ENCODE results near the gene SLC26A2.

Gene SLC26A2

GRCh38 chr5:149917073-149917676 is 43.4 kb upstream of the SLC26A2 start:
- H3K27me3 ChIP-seq (ENCODE audit: control insufficient read depth in 3 of 3, insufficient read depth in 3 of 3, low read depth in 1 of 3, low read length in 3 of 3) = no peaks in the 10 kb centered on the region
- no peak overlapping the region for H2BK120ac ChIP-seq (ENCODE audit: low read depth, low read length)
- H4K91ac ChIP-seq (ENCODE audit: low read depth, low read length, poor library complexity) = no peak overlapping the region
- no peak overlapping the region for H4K8ac ChIP-seq (ENCODE audit: low read depth, low read length)
- H3K9me3 ChIP-seq (replicated peaks in 1 of 2; ENCODE audit: control insufficient read depth in 2 of 2, insufficient read depth in 1 of 2, low read depth in 1 of 2, low read length in 2 of 2) = no peaks in the 10 kb centered on the region
- no peak overlapping the region for H3K23ac ChIP-seq (ENCODE audit: low read depth, low read length, poor library complexity)
- H2BK15ac ChIP-seq (ENCODE audit: low read length) = no peak overlapping the region
- H3K27ac ChIP-seq (replicated peaks; ENCODE audit: low read length) = no peak overlapping the region
- no peaks in the 10 kb centered on the region for H3K79me1 ChIP-seq (ENCODE audit: low read depth, low read length)
- H3K9ac ChIP-seq (ENCODE audit: low read depth, low read length, poor library complexity) = no peak overlapping the region
- no CpG with 5 or more reads among the region's 6 CpGs for WGBS, 2 donors (ENCODE audit: extremely low coverage in 2 of 2, insufficient read length in 2 of 2, insufficient replicate concordance in 1 of 2)
- no peak overlapping the region for H3K18ac ChIP-seq (ENCODE audit: low read length)
- H2BK12ac ChIP-seq (ENCODE audit: low read length) = no peak overlapping the region
- H3K4ac ChIP-seq (ENCODE audit: low read length) = no peak overlapping the region
- H2BK5ac ChIP-seq (ENCODE audit: low read length) = no peak overlapping the region
- DNase-seq (ENCODE audit: low spot score) = no peak
- H3K14ac ChIP-seq (ENCODE audit: low read length) = no peak overlapping the region
- peaks cover 9 to 12% of the 10 kb centered on the region in 2 donors for H3K4me1 ChIP-seq (ENCODE audit: control insufficient read depth in 2 of 2, insufficient read depth in 1 of 2, low read depth in 1 of 2, low read length in 2 of 2)
- H3K4me2 ChIP-seq (ENCODE audit: insufficient read depth, low read length, poor library complexity, severe bottlenecking) = no peak overlapping the region
- no peak overlapping the region for H2AFZ ChIP-seq (ENCODE audit: low read length)
- H2AK5ac ChIP-seq (ENCODE audit: low read depth, low read length) = no peak overlapping the region
- H3K36me3 ChIP-seq (replicated peaks in 1 of 2; ENCODE audit: control insufficient read depth in 2 of 2, insufficient read depth in 2 of 2, low read length in 2 of 2) = no peaks in the 10 kb centered on the region
- H3K4me3 ChIP-seq (ENCODE audit: low read length in 2 of 2) = no peak overlapping the region

GRCh38 chr5:149921597-149921996 is 39.0 kb upstream of the SLC26A2 start:
- Histone ChIP-seq H3K18ac (ENCODE audit: low read length) (no peak overlapping the region), H3K4ac (ENCODE audit: low read length) (no peak overlapping the region), H4K8ac (ENCODE audit: low read depth, low read length) (no peak overlapping the region), H3K9ac (ENCODE audit: low read depth, low read length, poor library complexity) (no peak overlapping the region), H2BK15ac (ENCODE audit: low read length) (no peak overlapping the region), H3K14ac (ENCODE audit: low read length) (no peak overlapping the region), H3K23ac (ENCODE audit: low read depth, low read length, poor library complexity) (no peak overlapping the region), H2BK5ac (ENCODE audit: low read length) (no peak overlapping the region), H3K27me3 (ENCODE audit: control insufficient read depth in 3 of 3, insufficient read depth in 3 of 3, low read depth in 1 of 3, low read length in 3 of 3) (no peaks in the 10 kb centered on the region), H3K4me2 (ENCODE audit: insufficient read depth, low read length, poor library complexity, severe bottlenecking) (no peak overlapping the region), H4K91ac (ENCODE audit: low read depth, low read length, poor library complexity) (no peak overlapping the region), H2BK120ac (ENCODE audit: low read depth, low read length) (no peak overlapping the region), H3K9me3 (replicated peaks in 1 of 2; ENCODE audit: control insufficient read depth in 2 of 2, insufficient read depth in 1 of 2, low read depth in 1 of 2, low read length in 2 of 2) (no peaks in the 10 kb centered on the region), H3K27ac (replicated peaks; ENCODE audit: low read length) (no peak overlapping the region), H2AK5ac (ENCODE audit: low read depth, low read length) (no peak overlapping the region), H2AFZ (ENCODE audit: low read length) (no peak overlapping the region), H2BK12ac (ENCODE audit: low read length) (no peak overlapping the region), H3K36me3 (replicated peaks in 1 of 2; ENCODE audit: control insufficient read depth in 2 of 2, insufficient read depth in 2 of 2, low read length in 2 of 2) (no peaks in the 10 kb centered on the region), H3K79me1 (ENCODE audit: low read depth, low read length) (no peaks in the 10 kb centered on the region), H3K4me3 (ENCODE audit: low read length in 2 of 2) (no peak overlapping the region), H3K4me1 (ENCODE audit: control insufficient read depth in 2 of 2, insufficient read depth in 1 of 2, low read depth in 1 of 2, low read length in 2 of 2) (no peaks in the 10 kb centered on the region)
- no peak for DNase-seq (ENCODE audit: low spot score)
- WGBS, 2 donors (ENCODE audit: extremely low coverage in 2 of 2, insufficient read length in 2 of 2, insufficient replicate concordance in 1 of 2) = no CpG with 5 or more reads among the region's 3 CpGs

GRCh38 chr5:149922950-149923349 is 37.6 kb upstream of the SLC26A2 start:
- Histone ChIP-seq H3K36me3 (replicated peaks in 1 of 2; ENCODE audit: control insufficient read depth in 2 of 2, insufficient read depth in 2 of 2, low read length in 2 of 2) (no peaks in the 10 kb centered on the region), H3K18ac (ENCODE audit: low read length) (no peak overlapping the region), H3K4me2 (ENCODE audit: insufficient read depth, low read length, poor library complexity, severe bottlenecking) (no peak overlapping the region), H2BK15ac (ENCODE audit: low read length) (no peak overlapping the region), H2AFZ (ENCODE audit: low read length) (no peak overlapping the region), H2BK5ac (ENCODE audit: low read length) (no peak overlapping the region), H3K14ac (ENCODE audit: low read length) (no peak overlapping the region), H4K91ac (ENCODE audit: low read depth, low read length, poor library complexity) (no peak overlapping the region), H3K4me1 (ENCODE audit: control insufficient read depth in 2 of 2, insufficient read depth in 1 of 2, low read depth in 1 of 2, low read length in 2 of 2) (no peaks in the 10 kb centered on the region), H4K8ac (ENCODE audit: low read depth, low read length) (no peak overlapping the region), H3K4me3 (ENCODE audit: low read length in 2 of 2) (no peak overlapping the region), H3K23ac (ENCODE audit: low read depth, low read length, poor library complexity) (no peak overlapping the region), H3K27ac (replicated peaks; ENCODE audit: low read length) (no peak overlapping the region), H3K9me3 (replicated peaks in 1 of 2; ENCODE audit: control insufficient read depth in 2 of 2, insufficient read depth in 1 of 2, low read depth in 1 of 2, low read length in 2 of 2) (no peaks in the 10 kb centered on the region), H2BK12ac (ENCODE audit: low read length) (no peak overlapping the region), H3K27me3 (ENCODE audit: control insufficient read depth in 3 of 3, insufficient read depth in 3 of 3, low read depth in 1 of 3, low read length in 3 of 3) (no peaks in the 10 kb centered on the region), H3K4ac (ENCODE audit: low read length) (no peak overlapping the region), H2AK5ac (ENCODE audit: low read depth, low read length) (no peak overlapping the region), H3K79me1 (ENCODE audit: low read depth, low read length) (no peaks in the 10 kb centered on the region), H3K9ac (ENCODE audit: low read depth, low read length, poor library complexity) (no peak overlapping the region), H2BK120ac (ENCODE audit: low read depth, low read length) (no peak overlapping the region)
- DNase-seq (ENCODE audit: low spot score) = no peak
- no CpG with 5 or more reads among the region's 6 CpGs for WGBS, 2 donors (ENCODE audit: extremely low coverage in 2 of 2, insufficient read length in 2 of 2, insufficient replicate concordance in 1 of 2)

- Histone ChIP-seq H3K9ac (ENCODE audit: low read depth, low read length, poor library complexity) (no peak overlapping the region), H3K9me3 (replicated peaks in 1 of 2; ENCODE audit: control insufficient read depth in 2 of 2, insufficient read depth in 1 of 2, low read depth in 1 of 2, low read length in 2 of 2) (no peaks in the 10 kb centered on the region), H3K4me3 (ENCODE audit: low read length in 2 of 2) (no peak overlapping the region), H4K8ac (ENCODE audit: low read depth, low read length) (no peak overlapping the region), H3K27me3 (ENCODE audit: control insufficient read depth in 3 of 3, insufficient read depth in 3 of 3, low read depth in 1 of 3, low read length in 3 of 3) (no peaks in the 10 kb centered on the region), H3K23ac (ENCODE audit: low read depth, low read length, poor library complexity) (no peak overlapping the region), H3K27ac (replicated peaks; ENCODE audit: low read length) (no peak overlapping the region), H3K79me1 (ENCODE audit: low read depth, low read length) (no peaks in the 10 kb centered on the region), H3K4me2 (ENCODE audit: insufficient read depth, low read length, poor library complexity, severe bottlenecking) (no peak overlapping the region), H2BK12ac (ENCODE audit: low read length) (no peak overlapping the region), H4K91ac (ENCODE audit: low read depth, low read length, poor library complexity) (no peak overlapping the region), H3K4me1 (ENCODE audit: control insufficient read depth in 2 of 2, insufficient read depth in 1 of 2, low read depth in 1 of 2, low read length in 2 of 2) (no peaks in the 10 kb centered on the region), H2AFZ (ENCODE audit: low read length) (no peak overlapping the region), H3K36me3 (replicated peaks in 1 of 2; ENCODE audit: control insufficient read depth in 2 of 2, insufficient read depth in 2 of 2, low read length in 2 of 2) (no peaks in the 10 kb centered on the region), H3K4ac (ENCODE audit: low read length) (no peak overlapping the region), H3K18ac (ENCODE audit: low read length) (no peak overlapping the region), H2BK15ac (ENCODE audit: low read length) (no peak overlapping the region), H3K14ac (ENCODE audit: low read length) (no peak overlapping the region), H2BK120ac (ENCODE audit: low read depth, low read length) (no peak overlapping the region), H2AK5ac (ENCODE audit: low read depth, low read length) (no peak overlapping the region), H2BK5ac (ENCODE audit: low read length) (peak overlapping the region; percentile 46)
- no CpG with 5 or more reads among the region's 5 CpGs for WGBS, 2 donors (ENCODE audit: extremely low coverage in 2 of 2, insufficient read length in 2 of 2, insufficient replicate concordance in 1 of 2)
- DNase-seq (ENCODE audit: low spot score) = no peak
These were observed 36.1 kb upstream of the SLC26A2 start for GRCh38 chr5:149924486-149924885.

All from neuronal stem cell (in vitro differentiated cells).